ENCODE results near the gene ZDHHC13.

DNA sequence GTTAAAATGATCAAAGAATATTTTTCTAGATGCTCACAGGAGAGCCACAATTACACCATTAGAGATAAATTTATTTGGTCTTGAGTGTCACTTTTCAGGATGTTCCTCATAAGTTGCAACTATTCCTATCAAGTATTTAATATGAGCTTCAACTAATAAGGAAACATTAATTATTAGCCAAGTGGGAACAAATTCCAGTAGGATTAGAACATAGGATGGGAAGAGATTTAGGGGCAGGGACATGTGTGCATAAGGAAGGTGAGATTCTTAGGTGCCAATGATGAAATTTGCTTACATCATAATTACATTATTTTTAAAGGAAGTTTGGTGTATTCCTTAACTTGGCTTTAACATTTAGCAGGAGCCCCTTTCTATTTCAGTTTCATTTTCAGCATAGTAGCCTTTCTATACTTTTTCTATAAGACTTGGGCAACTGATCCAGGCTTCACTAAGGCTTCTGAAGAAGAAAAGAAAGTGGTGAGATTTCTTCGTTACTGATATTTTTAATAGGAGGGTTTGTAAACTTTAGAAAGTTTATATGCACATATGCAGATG, 46.1 kb downstream of the ZDHHC13 start:
- TF ChIP-seq, protein P1, sequence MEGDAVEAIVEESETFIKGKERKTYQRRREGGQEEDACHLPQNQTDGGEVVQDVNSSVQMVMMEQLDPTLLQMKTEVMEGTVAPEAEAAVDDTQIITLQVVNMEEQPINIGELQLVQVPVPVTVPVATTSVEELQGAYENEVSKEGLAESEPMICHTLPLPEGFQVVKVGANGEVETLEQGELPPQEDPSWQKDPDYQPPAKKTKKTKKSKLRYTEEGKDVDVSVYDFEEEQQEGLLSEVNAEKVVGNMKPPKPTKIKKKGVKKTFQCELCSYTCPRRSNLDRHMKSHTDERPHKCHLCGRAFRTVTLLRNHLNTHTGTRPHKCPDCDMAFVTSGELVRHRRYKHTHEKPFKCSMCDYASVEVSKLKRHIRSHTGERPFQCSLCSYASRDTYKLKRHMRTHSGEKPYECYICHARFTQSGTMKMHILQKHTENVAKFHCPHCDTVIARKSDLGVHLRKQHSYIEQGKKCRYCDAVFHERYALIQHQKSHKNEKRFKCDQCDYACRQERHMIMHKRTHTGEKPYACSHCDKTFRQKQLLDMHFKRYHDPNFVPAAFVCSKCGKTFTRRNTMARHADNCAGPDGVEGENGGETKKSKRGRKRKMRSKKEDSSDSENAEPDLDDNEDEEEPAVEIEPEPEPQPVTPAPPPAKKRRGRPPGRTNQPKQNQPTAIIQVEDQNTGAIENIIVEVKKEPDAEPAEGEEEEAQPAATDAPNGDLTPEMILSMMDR (IDR thresholded peaks at IDR 0.05), result no peak
- no peak for TF ChIP-seq POLR2A (IDR thresholded peaks at IDR 0.05)

Measured in thyroid gland (tissue), 4 donors.